Transverse colon (tissue), 4 donors: ENCODE results near the gene TFAP2E. TPM values are rescaled to one million over a fixed set of nuclear protein-coding genes. Genes with fewer than 3 reads are reported as not detected.

Source experiments
- DNase-seq: peaks from one replicate; pipeline ENCODE4 v3.0.0-alpha.2; 2019
- H3K27ac ChIP-seq, 4 donors: fragments of 200-600 bp; sonication (generic); 2 replicates each; pipeline ENCODE4 v1.5.1; 2016 to 2018; ENCODE audit warnings: inconsistent platforms in 4 of 4
- H3K27me3 ChIP-seq: fragments of 200-600 bp; sonication (generic); 2 replicates; pipeline ENCODE4 v1.5.1; 2017; ENCODE audit warnings: inconsistent platforms
- H3K36me3 ChIP-seq, 4 donors: fragments of 200-600 bp; sonication (generic); 2 replicates each; pipeline ENCODE4 v1.5.1; 2017 to 2019; ENCODE audit warnings: inconsistent platforms in 4 of 4
- H3K4me1 ChIP-seq, 4 donors: fragments of 200-600 bp; sonication (generic); 2 replicates each; pipeline ENCODE4 v1.5.1; 2017 to 2020; ENCODE audit warnings: inconsistent platforms in 4 of 4
- H3K4me3 ChIP-seq, 4 donors: fragments of 200-600 bp; sonication (generic); 1 replicate in 1 of 4; 2 replicates in 3 of 4; pipeline versions ENCODE4 v1.5.1 to v1.6.1; 2017 to 2019; ENCODE audit warnings: inconsistent platforms in 4 of 4
- H3K9me3 ChIP-seq, 2 donors: fragments of 200-600 bp; sonication (generic); 2 replicates each; pipeline ENCODE4 v1.5.1; 2017 to 2019; ENCODE audit warnings: inconsistent platforms in 2 of 2
- CTCF ChIP-seq, 5 experiments: fragments of 200-600 bp in 3 of 5; fragments of 450-650 bp in 2 of 5; sonication (generic) in 3 of 5; IDR thresholded peaks; 1 replicate in 2 of 5; 2 replicates in 3 of 5; pipeline ENCODE4 v1.5.1; 2016 to 2017; ENCODE audit warnings: antibody characterized with exemption in 5 of 5, inconsistent platforms in 3 of 5, mild to moderate bottlenecking in 2 of 5, moderate library complexity in 1 of 5
- EP300 ChIP-seq: sonication (generic); formaldehyde crosslinking; IDR thresholded peaks from one replicate; pipeline ENCODE4 v1.6.1; 2017; ENCODE audit warnings: antibody characterized with exemption, low read depth
- POLR2A ChIP-seq: fragments of 450-650 bp; IDR thresholded peaks from one replicate; pipeline ENCODE4 v1.6.1; 2016; ENCODE audit warnings: antibody characterized with exemption, mild to moderate bottlenecking, moderate library complexity
- POLR2AphosphoS5 ChIP-seq, 3 donors: sonication (generic); formaldehyde crosslinking; IDR thresholded peaks; one replicate each; pipeline ENCODE4 v1.6.1; 2016; ENCODE audit warnings: antibody characterized with exemption in 3 of 3
- WGBS, 2 donors: methylation state at CpG; one replicate each; pipeline ENCODE4 v1.1.5; 2018; ENCODE audit warnings: low coverage in 1 of 2; 5-methylcytosine and 5-hydroxymethylcytosine counted together
- in situ Hi-C, 4 donors: fragments of 200-750 bp; cut with MboI; loops; one replicate each; pipeline versions ENCODE4 v1.15.0 to v1.15.1; 2017; ENCODE audit warnings: low sequenced_read_pairs in 3 of 4, low pct_ligation_motif_present in 1 of 4, low pct_unique_long_range_greater_than_20kb in 1 of 4
- intact Hi-C: fragments of 100-400 bp; cut with DNase I; formaldehyde crosslinking; loops from one replicate; pipeline ENCODE4 v1.15.1; 2023; ENCODE audit warnings: low total_unique reads
- total RNA-seq, 4 donors: library from RNA; depleted of rRNA; stranded (reverse); fragments of >200 nt; gene quantifications; one replicate each; pipeline ENCODE4 v1.1.0, GENCODE V29; 2016

TFAP2E gene
- total RNA-seq = 1 to 10 TPM in 1 of 4 donors, under 1 TPM in 1, not detected in 2; 0.27 to 1.4 TPM

- no peak for TF ChIP-seq POLR2AphosphoS5 (IDR thresholded peaks at IDR 0.05)
- TF ChIP-seq POLR2A = peak; percentile 31
- H3K4me1 ChIP-seq = peaks cover 0 to 35% (median 24%) of the 10 kb centered on the region in 4 donors
- no peak within 1 kb of the TSS for H3K27ac ChIP-seq
- H3K9me3 ChIP-seq = no peaks in the 10 kb centered on the region
- WGBS, 2 donors = 0 to 11% methylated on average over 1 to 53 of the region's 95 CpGs
- H3K4me3 ChIP-seq = peak within 1 kb of the TSS; percentile 22 to 43 (median 36)
- peak; percentile 65 for DNase-seq
- intact Hi-C loops (no loop called here), in situ Hi-C loops (loop anchor here in 3 of 4 donors (5.0 to 25.0 kb wide), 3 partner anchors 111 to 386 kb away; partner anchors contain the start of genes SFPQ (in 2 of the 3) and C1orf216 (in 1 of the 3))
- no peaks in the 10 kb centered on the region for H3K36me3 ChIP-seq
- H3K27me3 ChIP-seq = peaks cover 69% of the 10 kb centered on the region
These were observed at the start of gene TFAP2E for GRCh38 chr1:35573198-35574124. TSS of gene TFAP2E (plus strand) at chr1:35573314. CDS start at chr1:35573578, 264 bp downstream.

GRCh38 chr1:35524106-35524505, 49.0 kb upstream of the TFAP2E start:
- DNase-seq = no peak
- Histone ChIP-seq H3K27ac (no peak overlapping the region), H3K27me3 (no peaks in the 10 kb centered on the region), H3K4me1 (no peaks in the 10 kb centered on the region), H3K9me3 (no peaks in the 10 kb centered on the region), H3K4me3 (no peak overlapping the region), H3K36me3 (no peaks in the 10 kb centered on the region)
- intact Hi-C loops (no loop called here), in situ Hi-C loops (no loop called here)
- 53 to 58% methylated on average over 2 of the region's 2 CpGs for WGBS, 2 donors
- no peak for TF ChIP-seq EP300
- TF ChIP-seq POLR2A = no peak
- TF ChIP-seq CTCF (IDR thresholded peaks at IDR 0.05) = no peak
- no peak for TF ChIP-seq POLR2AphosphoS5 (IDR thresholded peaks at IDR 0.05)

- Histone ChIP-seq H3K9me3 (no peaks in the 10 kb centered on the region), H3K27ac (no peak overlapping the region), H3K4me1 (no peaks in the 10 kb centered on the region), H3K27me3 (no peaks in the 10 kb centered on the region), H3K4me3 (no peak overlapping the region), H3K36me3 (peaks cover 0 to 4% (median 2%) of the 10 kb centered on the region in 4 donors)
- WGBS, 2 donors = 76 to 79% methylated on average over 5 of the region's 5 CpGs
- no peak for TF ChIP-seq CTCF (IDR thresholded peaks at IDR 0.05)
- TF ChIP-seq POLR2A = no peak
- TF ChIP-seq POLR2AphosphoS5 (IDR thresholded peaks at IDR 0.05) = no peak
- no peak for TF ChIP-seq EP300
- in situ Hi-C loops = no loop called here
- no peak for DNase-seq
- intact Hi-C loops = no loop called here
These were observed 42.9 kb upstream of the TFAP2E start for GRCh38 chr1:35530168-35530567.

GRCh38 chr1:35530946-35531345, 42.2 kb upstream of the TFAP2E start:
- Histone ChIP-seq H3K4me1 (peaks cover 0 to 7% (median 0%) of the 10 kb centered on the region in 4 donors), H3K27me3 (no peaks in the 10 kb centered on the region), H3K9me3 (no peaks in the 10 kb centered on the region), H3K27ac (no peak overlapping the region), H3K36me3 (peaks cover 0 to 4% (median 2%) of the 10 kb centered on the region in 4 donors), H3K4me3 (no peak overlapping the region)
- in situ Hi-C loops = no loop called here
- intact Hi-C loops = no loop called here
- TF ChIP-seq POLR2AphosphoS5 (IDR thresholded peaks at IDR 0.05) = no peak
- TF ChIP-seq POLR2A = no peak
- TF ChIP-seq CTCF (IDR thresholded peaks at IDR 0.05) = no peak
- no peak for TF ChIP-seq EP300
- no peak for DNase-seq
- 100% methylated on average over 2 of the region's 2 CpGs; no CpG with 5 or more reads in 1 of the 2 donors for WGBS, 2 donors
